Heart left ventricle (tissue), 16 donors: ENCODE data around the gene RSU1. TPM values are rescaled to one million over a fixed set of nuclear protein-coding genes. Genes with fewer than 3 reads are reported as not detected.

ENCODE experiments used
- ATAC-seq, 4 donors: fragments of 200-7000 bp; cut with Tn5 transposase; one replicate each; pipeline ENCODE4 v1.9.1; 2020 to 2022; ENCODE audit warnings: moderate library complexity in 4 of 4, mild to moderate bottlenecking in 3 of 4, moderate number of reproducible peaks in 1 of 4
- DNase-seq, 5 donors: peaks; one replicate each; pipeline ENCODE4 v3.0.0-alpha.2; 2020
- H3K27ac ChIP-seq, 12 donors: fragments of 200-600 bp; sonication (generic) in 4 of 12; one replicate each; pipeline versions ENCODE4 v1.5.0 to v1.8.0; 2016 to 2022; ENCODE audit warnings: mild to moderate bottlenecking in 2 of 12
- H3K27me3 ChIP-seq, 9 donors: fragments of 200-600 bp; sonication (generic) in 2 of 9; one replicate each; pipeline versions ENCODE4 v1.5.1 to v1.8.0; 2016 to 2022; ENCODE audit warnings: mild to moderate bottlenecking in 3 of 9
- H3K36me3 ChIP-seq, 9 donors: fragments of 200-600 bp; sonication (generic) in 2 of 9; one replicate each; pipeline versions ENCODE4 v1.5.0 to v1.8.0; 2018 to 2022; ENCODE audit warnings: mild to moderate bottlenecking in 2 of 9
- H3K4me1 ChIP-seq, 12 donors: fragments of 200-600 bp; sonication (generic) in 4 of 12; one replicate each; pipeline versions ENCODE4 v1.5.0 to v1.8.0; 2016 to 2022; ENCODE audit warnings: mild to moderate bottlenecking in 3 of 12
- H3K4me3 ChIP-seq, 12 donors: fragments of 200-600 bp; sonication (generic) in 4 of 12; one replicate each; pipeline versions ENCODE4 v1.5.0 to v1.8.0; 2017 to 2022; ENCODE audit warnings: mild to moderate bottlenecking in 9 of 12, moderate library complexity in 4 of 12
- H3K9me3 ChIP-seq, 12 donors: fragments of 200-600 bp; sonication (generic) in 4 of 12; one replicate each; pipeline versions ENCODE4 v1.5.0 to v1.8.0; 2016 to 2022; ENCODE audit warnings: mild to moderate bottlenecking in 1 of 12
- CTCF ChIP-seq, 12 donors: fragments of 200-600 bp; sonication (generic) in 4 of 12; IDR thresholded peaks; one replicate each; pipeline versions ENCODE4 v1.5.0 to v1.8.0; 2018 to 2022; ENCODE audit warnings: antibody characterized with exemption in 12 of 12, mild to moderate bottlenecking in 5 of 12
- POLR2A ChIP-seq, 2 donors: fragments of 450-650 bp; IDR thresholded peaks; one replicate each; pipeline ENCODE4 v1.6.1; 2017; ENCODE audit warnings: antibody characterized with exemption in 2 of 2, mild to moderate bottlenecking in 2 of 2, moderate library complexity in 2 of 2
- WGBS, 4 donors: extraction: QIAGEN DNeasy Blood & Tissue Kit in 2 of 4; methylation state at CpG; one replicate each; pipeline versions ENCODE4 v1.1.5 to v1.1.7; 2013 to 2018; 5-methylcytosine and 5-hydroxymethylcytosine counted together
- intact Hi-C, 10 donors: fragments of 100-400 bp; cut with DNase I; formaldehyde crosslinking; loops; one replicate each; pipeline versions ENCODE4 v1.11.1 to v1.14.2; 2022
- polyA plus RNA-seq, 2 donors: library from polyadenylated mRNA; stranded (reverse); fragments of 200-250 nt; gene quantifications; one replicate each; pipeline ENCODE4 v1.2.3, GENCODE V29; 2013
- total RNA-seq, 9 donors: library from RNA; depleted of rRNA in 2 of 9; stranded (reverse); fragments of >200 nt in 2 of 9; fragmentation: NEBNext Ultra II Directional in 3 of 9; extraction: Animal tissue kit (Norgen Biotek cat#: 25700) in 3 of 9; gene quantifications; one replicate each; pipeline versions ENCODE4 v1.1.0 to v1.2.4, GENCODE V29; 2016 to 2023
- donor health status: ischemic (EF 13 %, LVEDD 7.1; RV severe dilation, severe dysfunction).
- donor health status: healthy with polysubstance abuse.
- donor health status: DM: no; HTN: yes; CAD: no.
- donor health status: DM: no; HTN: no; CAD: no.
- donor health status: ischemic (EF 25% LVEDD 6.9; RV normal size, moderate dysfunction).
- donor health status: ischemic (EF 25% LVEDD 5.7; RV mildly dilated, moderate dysfunction).
- donor health status: healthy.
- donor health status: DM: yes; HTN: yes; CAD: no.
- donor health status: ischemic (EF 35%, LVEDD 5.7; RV mildly dilated, moderate dysfunction).
- donor health status: nonischemic (EF 11% LVEDD 7.7; RV severe dilation, severe dysfunction).
- donor health status: DM: yes; HTN: yes; CAD: no.
- donor health status: PGD.
- donor health status: ischemic (EF 29% LVEDD 5.4; RV normal size, mild dysfunction).
- donor health status: nonischemic (EF 23%, LVEDD 6.1; RV moderate dilation, normal function).

Gene RSU1
- total and polyA plus RNA-seq, 11 donors, result 29.6 to 84.1 (median 53.0) TPM

- Histone ChIP-seq H3K27me3 (no peaks in the 10 kb centered on the region), H3K9me3 (no peaks in the 10 kb centered on the region), H3K4me1 (peaks cover 0 to 11% (median 0%) of the 10 kb centered on the region in 12 donors), H3K27ac (no peak overlapping the region), H3K4me3 (no peak overlapping the region), H3K36me3 (no peaks in the 10 kb centered on the region)
- intact Hi-C loops, result no loop called here
- no peak for DNase-seq
- no peak for TF ChIP-seq POLR2A (IDR thresholded peaks at IDR 0.05)
- no peak for TF ChIP-seq CTCF (IDR thresholded peaks at IDR 0.05)
- 91 to 93% (median 92%) methylated on average over 8 of the region's 8 CpGs for WGBS, 4 donors
- no peak for ATAC-seq
Observed at GRCh38 chr10:16606923-16607322, 210.3 kb downstream of the RSU1 start.

GRCh38 chr10:16606421-16606820 is 210.8 kb downstream of the RSU1 start:
- no peak for TF ChIP-seq POLR2A (IDR thresholded peaks at IDR 0.05)
- TF ChIP-seq CTCF (IDR thresholded peaks at IDR 0.05), result no peak
- 62 to 73% (median 68%) methylated on average over 6 of the region's 6 CpGs for WGBS, 4 donors
- intact Hi-C loops, result no loop called here
- Histone ChIP-seq H3K9me3 (no peaks in the 10 kb centered on the region), H3K4me1 (peaks cover 0 to 7% (median 0%) of the 10 kb centered on the region in 12 donors), H3K4me3 (no peak overlapping the region), H3K27ac (no peak overlapping the region), H3K27me3 (no peaks in the 10 kb centered on the region), H3K36me3 (no peaks in the 10 kb centered on the region)
- no peak for ATAC-seq
- no peak for DNase-seq

GRCh38 chr10:16603308-16603707 is 213.9 kb downstream of the RSU1 start:
- no peak for TF ChIP-seq POLR2A (IDR thresholded peaks at IDR 0.05)
- no peak for TF ChIP-seq CTCF (IDR thresholded peaks at IDR 0.05)
- Histone ChIP-seq H3K9me3 (no peaks in the 10 kb centered on the region), H3K27ac (no peak overlapping the region), H3K4me3 (no peak overlapping the region), H3K36me3 (no peaks in the 10 kb centered on the region), H3K4me1 (no peaks in the 10 kb centered on the region), H3K27me3 (no peaks in the 10 kb centered on the region)
- no peak for ATAC-seq
- no peak for DNase-seq
- WGBS, 4 donors, result 89 to 95% (median 93%) methylated on average over 2 of the region's 2 CpGs
- intact Hi-C loops, result no loop called here

GRCh38 chr10:16602104-16602775 is 215.0 kb downstream of the RSU1 start:
- Histone ChIP-seq H3K27me3 (no peaks in the 10 kb centered on the region), H3K36me3 (peaks cover 0 to 2% (median 0%) of the 10 kb centered on the region in 9 donors), H3K4me3 (no peak overlapping the region), H3K9me3 (no peaks in the 10 kb centered on the region), H3K27ac (no peak overlapping the region), H3K4me1 (no peaks in the 10 kb centered on the region)
- WGBS, 4 donors, result 82 to 87% (median 85%) methylated on average over 8 of the region's 8 CpGs
- DNase-seq (no peak), ATAC-seq (no peak)
- TF ChIP-seq CTCF (IDR thresholded peaks at IDR 0.05), result no peak
- TF ChIP-seq POLR2A (IDR thresholded peaks at IDR 0.05), result no peak
- intact Hi-C loops, result no loop called here
